Fibroblast of villous mesenchyme (primary cell): Measurements from ENCODE around the gene CELF5. TPM values are rescaled to one million over a fixed set of nuclear protein-coding genes. Genes with fewer than 3 reads are reported as not detected.
"Not testable (repeated sequence)": the region's sequence is repeated elsewhere in the genome, so short reads cannot be mapped to it uniquely, and the experiment has no call there.

Experiments used
- DNase-seq: peaks from one replicate; pipeline ENCODE4 v3.0.0-alpha.2; 2010; ENCODE audit warnings: low read depth
- H3K4me3 ChIP-seq: 2 replicates; pipeline ENCODE4 v1.5.1; 2011; ENCODE audit warnings: low read depth, mild to moderate bottlenecking, low read length
- CTCF ChIP-seq: IDR thresholded peaks from 2 replicates; pipeline ENCODE4 v1.5.1; 2012; ENCODE audit warnings: low read depth, mild to moderate bottlenecking, low read length; ENCODE audit not compliant: insufficient read depth
- total RNA-seq: library from RNA; depleted of rRNA; stranded (reverse); fragments of >200 nt; gene quantifications from 2 replicates; pipeline ENCODE4 v1.2.3, GENCODE V29; 2012

CELF5 gene
- total RNA-seq, 1 donor, result under 0.01 TPM

GRCh38 chr19:3234800-3235199, 10.3 kb downstream of the CELF5 start:
- no peak overlapping the region for H3K4me3 ChIP-seq
- no peak for DNase-seq
- peak; percentile 35 for TF ChIP-seq CTCF

- not testable (repeated sequence) for DNase-seq, H3K4me3 ChIP-seq
Observed at GRCh38 chr19:3235604-3236003, 11.1 kb downstream of the CELF5 start.

- no peak overlapping the region for H3K4me3 ChIP-seq
- no peak for TF ChIP-seq CTCF
- no peak for DNase-seq
Observed at GRCh38 chr19:3236272-3236671, 11.8 kb downstream of the CELF5 start.

- H3K4me3 ChIP-seq, result no peak overlapping the region
- no peak for TF ChIP-seq CTCF
- no peak for DNase-seq
Observed at GRCh38 chr19:3238066-3238561, 13.7 kb downstream of the CELF5 start.

- no peak overlapping the region for H3K4me3 ChIP-seq
- TF ChIP-seq CTCF, result no peak
- DNase-seq, result no peak
Observed at GRCh38 chr19:3239367-3239766, 14.9 kb downstream of the CELF5 start.

GRCh38 chr19:3243819-3244700, 19.6 kb downstream of the CELF5 start:
- H3K4me3 ChIP-seq, result no peak overlapping the region
- TF ChIP-seq CTCF, result no peak
- peak; percentile 62 for DNase-seq

- no peak for DNase-seq
- no peak for TF ChIP-seq CTCF
- H3K4me3 ChIP-seq, result no peak overlapping the region
Observed at GRCh38 chr19:3245050-3245449, 20.6 kb downstream of the CELF5 start.
